Measurements from ENCODE around the gene BHLHE41. TPM values are rescaled to one million over a fixed set of nuclear protein-coding genes. Genes with fewer than 3 reads are reported as not detected.

BHLHE41 gene
- total and polyA plus RNA-seq, 9 of the 15 experiments (the other 6 are each of a cell fraction or from before 2014, with no cell fraction given) = not detected

- ATAC-seq (no peak; the same call in 2 of the 3 replicates), FAIRE-seq (peak; percentile 79), DNase-seq (ENCODE audit: extremely low read depth in 1 of 4, low spot score in 3 of 4) (no peak)
- Histone ChIP-seq H3K9ac (ENCODE audit: insufficient read depth in 1 of 2, low read depth in 2 of 2, low read length in 2 of 2) (no peak overlapping the region), H3K79me2 (ENCODE audit: control insufficient read depth, insufficient read depth, low read length) (no peaks in the 10 kb centered on the region), H3K9me1 (ENCODE audit: control insufficient read depth, insufficient read depth, low read length) (no peaks in the 10 kb centered on the region), H3K36me3 (ENCODE audit: control insufficient read depth, insufficient read depth, low read length) (no peaks in the 10 kb centered on the region), H3K4me2 (ENCODE audit: insufficient read depth, low read length) (peak overlapping the region; percentile 47), H4K20me1 (replicated peaks; ENCODE audit: control insufficient read depth, insufficient read depth, low read length) (no peaks in the 10 kb centered on the region), H3K27me3 (ENCODE audit: control insufficient read depth in 2 of 2, insufficient read depth in 2 of 2, low read length in 2 of 2) (no peaks in the 10 kb centered on the region; a peak in 1 of 5 replicates), H3K4me3 (peak overlapping the region; percentile 37), H3K4me1 (replicated peaks in 1 of 2; ENCODE audit: control insufficient read depth in 2 of 2, insufficient read depth in 2 of 2, low read length in 2 of 2) (peaks cover 11 to 20% of the 10 kb centered on the region in 2 experiments; a peak in 4 of 5 replicates), H2AFZ (ENCODE audit: low read depth, low read length) (peak overlapping the region; percentile 94), H3K27ac (ENCODE audit: extremely low read depth, low read depth, low read length) (peak overlapping the region; percentile 47; the same call in 2 of the 3 replicates), H3K9me3 (replicated peaks; ENCODE audit: control insufficient read depth, insufficient read depth, low read depth, low read length) (no peaks in the 10 kb centered on the region)
- POLR2A ChIA-PET = interaction anchor here (0.6 to 1.1 kb wide), 3 partner anchors 8 to 1253 kb away, joined by 3 to 6 read pairs (median 3); no protein-coding TSS in a partner anchor
- intact Hi-C loops (cut with micrococcal nuclease) = no loop called here
- CTCF ChIA-PET (ENCODE audit: low intra/inter-chr PET ratio) = no interaction called here
- TF ChIP-seq THAP7 (CRISPR knock-in tag; IDR thresholded peaks at IDR 0.05) (no peak), ZNF124 (CRISPR knock-in tag; IDR thresholded peaks at IDR 0.05) (no peak), SREBF2 (CRISPR knock-in tag; IDR thresholded peaks at IDR 0.05) (no peak), MNT (conservative IDR thresholded peaks at IDR 0.05) (peak in 1 of 2 experiments; percentile 37; a peak in 2 of 4 replicates), CBX3 (IDR thresholded peaks at IDR 0.05; ENCODE audit: borderline replicate concordance in 1 of 2, low read length in 2 of 2) (peak in 1 of 2 experiments; percentile 8; a peak in 1 of 3 replicates), FOXK1 (CRISPR knock-in tag; IDR thresholded peaks at IDR 0.05; ENCODE audit: borderline replicate concordance) (0 out of 2 replicates have a peak, but pooled peaks have one; percentile 0), DPF2 (IDR thresholded peaks at IDR 0.05) (peak; percentile 21; the same call in 1 of the 2 replicates)
- in situ Hi-C loops (cut with MboI) = no loop called here
- 37% methylated on average over 13 of the region's 13 CpGs for WGBS (ENCODE audit: insufficient coverage, low coverage, missing lambda C conversion rate)
- BruUV-seq (replicated peaks) = no TSS peak
These were observed 10.0 kb downstream of the BHLHE41 start for GRCh38 chr12:26114720-26115401.

All from K562 (cell line).